DOHH2 (cell line): ENCODE results near the gene MRPS18B.

ENCODE experiments used
- EZH2phosphoT487 ChIP-seq: fragments of 200-600 bp; sonication (generic); IDR thresholded peaks from 2 replicates; pipeline ENCODE4 v1.6.1; 2017; ENCODE audit warnings: borderline replicate concordance, mild to moderate bottlenecking, antibody characterized with exemption, low read length, moderate library complexity, mixed read lengths
- TF ChIP-seq, protein P1 (sequence below): fragments of 200-600 bp; sonication (generic); IDR thresholded peaks from one replicate; pipeline ENCODE4 v1.5.1; 2014; ENCODE audit warnings: antibody characterized with exemption, mild to moderate bottlenecking, low read depth, low read length; ENCODE audit not compliant: poor library complexity, severe bottlenecking

DNA sequence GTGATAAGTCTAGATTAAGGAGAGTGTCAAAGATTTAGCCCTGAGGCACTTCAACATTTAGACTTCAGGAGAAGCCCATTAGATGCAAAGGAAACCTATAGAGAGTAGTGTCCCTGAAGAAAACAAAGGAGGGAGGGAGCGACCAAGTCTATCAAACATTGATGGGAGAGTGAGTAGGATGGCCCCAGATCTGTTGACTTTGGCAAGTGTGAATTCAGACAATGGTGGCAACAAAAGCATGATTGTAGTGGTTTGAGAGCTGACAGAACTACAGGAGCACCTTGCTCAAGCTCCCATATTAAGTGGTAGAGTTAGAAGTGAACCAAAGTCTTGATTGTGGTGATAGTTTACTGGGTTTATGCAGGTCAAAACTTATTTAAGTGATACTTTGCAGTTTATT lies 47.4 kb upstream of the MRPS18B start:
- TF ChIP-seq, protein P1, sequence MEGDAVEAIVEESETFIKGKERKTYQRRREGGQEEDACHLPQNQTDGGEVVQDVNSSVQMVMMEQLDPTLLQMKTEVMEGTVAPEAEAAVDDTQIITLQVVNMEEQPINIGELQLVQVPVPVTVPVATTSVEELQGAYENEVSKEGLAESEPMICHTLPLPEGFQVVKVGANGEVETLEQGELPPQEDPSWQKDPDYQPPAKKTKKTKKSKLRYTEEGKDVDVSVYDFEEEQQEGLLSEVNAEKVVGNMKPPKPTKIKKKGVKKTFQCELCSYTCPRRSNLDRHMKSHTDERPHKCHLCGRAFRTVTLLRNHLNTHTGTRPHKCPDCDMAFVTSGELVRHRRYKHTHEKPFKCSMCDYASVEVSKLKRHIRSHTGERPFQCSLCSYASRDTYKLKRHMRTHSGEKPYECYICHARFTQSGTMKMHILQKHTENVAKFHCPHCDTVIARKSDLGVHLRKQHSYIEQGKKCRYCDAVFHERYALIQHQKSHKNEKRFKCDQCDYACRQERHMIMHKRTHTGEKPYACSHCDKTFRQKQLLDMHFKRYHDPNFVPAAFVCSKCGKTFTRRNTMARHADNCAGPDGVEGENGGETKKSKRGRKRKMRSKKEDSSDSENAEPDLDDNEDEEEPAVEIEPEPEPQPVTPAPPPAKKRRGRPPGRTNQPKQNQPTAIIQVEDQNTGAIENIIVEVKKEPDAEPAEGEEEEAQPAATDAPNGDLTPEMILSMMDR: no peak
- no peak for TF ChIP-seq EZH2phosphoT487
